ENCODE results near the gene SMIM24. TPM values are rescaled to one million over a fixed set of nuclear protein-coding genes. Genes with fewer than 3 reads are reported as not detected.
A peak's percentile ranks its signal among the peaks of the same experiment; 100 is the strongest.

The SMIM24 gene
- total RNA-seq, 1 experiment from 2014 or later, result not detected

GRCh38 chr19:3517638-3518037 is 37.3 kb upstream of the SMIM24 start:
- Mint-ChIP-seq H3K36me3 (ENCODE audit: insufficient read depth, unreplicated experiment) (peaks cover 23% of the 10 kb centered on the region), H3K9me3 (ENCODE audit: unreplicated experiment) (no peaks in the 10 kb centered on the region), H3K27ac (ENCODE audit: low read depth, unreplicated experiment) (no peak overlapping the region), H3K4me1 (ENCODE audit: insufficient read depth, unreplicated experiment) (peaks cover 11% of the 10 kb centered on the region), H3K27me3 (ENCODE audit: insufficient read depth, unreplicated experiment) (no peaks in the 10 kb centered on the region), H3K4me3 (ENCODE audit: unreplicated experiment) (no peak overlapping the region)
- ChIA-PET POLR2A (no interaction called here), CTCF (interaction anchor here (1.3 kb wide), 1 partner anchor 45 kb away, joined by 3 read pairs; no protein-coding TSS in a partner anchor)
- intact Hi-C loops (cut with micrococcal nuclease), result no loop called here
- no TSS peak for BruUV-seq (replicated peaks)
- DNase-seq (ENCODE audit: unreplicated experiment), result no peak
- no peak for TF ChIP-seq CTCF (IDR thresholded peaks at IDR 0.05; ENCODE audit: unreplicated experiment)

- no peaks in the 10 kb centered on the region for H3K9me3 Mint-ChIP-seq (ENCODE audit: unreplicated experiment)
- no TSS peak for BruUV-seq (replicated peaks)
- no peak overlapping the region for H3K4me3 Mint-ChIP-seq (ENCODE audit: unreplicated experiment)
- intact Hi-C loops (cut with micrococcal nuclease), result no loop called here
- peak; percentile 43 for DNase-seq (ENCODE audit: unreplicated experiment)
- no peak overlapping the region for H3K27ac Mint-ChIP-seq (ENCODE audit: low read depth, unreplicated experiment)
- H3K4me1 Mint-ChIP-seq (ENCODE audit: insufficient read depth, unreplicated experiment), result peaks cover 11% of the 10 kb centered on the region
- ChIA-PET POLR2A (interaction anchor here (0.6 to 1.3 kb wide), 2 partner anchors 16 to 441 kb away, joined by 3 read pairs; partner anchors contain the start of gene DOHH), CTCF (no interaction called here)
- no peak for TF ChIP-seq CTCF (IDR thresholded peaks at IDR 0.05; ENCODE audit: unreplicated experiment)
- no peaks in the 10 kb centered on the region for H3K27me3 Mint-ChIP-seq (ENCODE audit: insufficient read depth, unreplicated experiment)
- peaks cover 18% of the 10 kb centered on the region for H3K36me3 Mint-ChIP-seq (ENCODE audit: insufficient read depth, unreplicated experiment)
Observed at GRCh38 chr19:3516675-3517207, 36.4 kb upstream of the SMIM24 start.

- Mint-ChIP-seq H3K4me1 (ENCODE audit: insufficient read depth, unreplicated experiment) (peaks cover 4% of the 10 kb centered on the region), H3K9me3 (ENCODE audit: unreplicated experiment) (no peaks in the 10 kb centered on the region), H3K27ac (ENCODE audit: low read depth, unreplicated experiment) (no peak overlapping the region), H3K27me3 (ENCODE audit: insufficient read depth, unreplicated experiment) (no peaks in the 10 kb centered on the region), H3K36me3 (ENCODE audit: insufficient read depth, unreplicated experiment) (peaks cover 11% of the 10 kb centered on the region), H3K4me3 (ENCODE audit: unreplicated experiment) (no peak overlapping the region)
- intact Hi-C loops (cut with micrococcal nuclease), result no loop called here
- ChIA-PET POLR2A (interaction anchor here (0.6 to 1.3 kb wide), 2 partner anchors 15 to 442 kb away, joined by 3 read pairs; partner anchors contain the start of gene DOHH), CTCF (interaction anchor here (0.6 kb wide), 1 partner anchor 281 kb away, joined by 6 read pairs; no protein-coding TSS in a partner anchor)
- no peak for DNase-seq (ENCODE audit: unreplicated experiment)
- TF ChIP-seq CTCF (IDR thresholded peaks at IDR 0.05; ENCODE audit: unreplicated experiment), result no peak
- BruUV-seq (replicated peaks), result no TSS peak
Observed at GRCh38 chr19:3515891-3516422, 35.6 kb upstream of the SMIM24 start.

GRCh38 chr19:3514930-3515329 is 34.6 kb upstream of the SMIM24 start:
- peaks cover 3% of the 10 kb centered on the region for H3K4me1 Mint-ChIP-seq (ENCODE audit: insufficient read depth, unreplicated experiment)
- no peaks in the 10 kb centered on the region for H3K9me3 Mint-ChIP-seq (ENCODE audit: unreplicated experiment)
- BruUV-seq (replicated peaks), result no TSS peak
- H3K27me3 Mint-ChIP-seq (ENCODE audit: insufficient read depth, unreplicated experiment), result no peaks in the 10 kb centered on the region
- no peak for TF ChIP-seq CTCF (IDR thresholded peaks at IDR 0.05; ENCODE audit: unreplicated experiment)
- no peak for DNase-seq (ENCODE audit: unreplicated experiment)
- intact Hi-C loops (cut with micrococcal nuclease), result no loop called here
- H3K4me3 Mint-ChIP-seq (ENCODE audit: unreplicated experiment), result no peak overlapping the region
- H3K36me3 Mint-ChIP-seq (ENCODE audit: insufficient read depth, unreplicated experiment), result peaks cover 8% of the 10 kb centered on the region
- ChIA-PET POLR2A (interaction anchor here (0.8 to 1.0 kb wide), 2 partner anchors 27 to 441 kb away, joined by 3 read pairs; no protein-coding TSS in a partner anchor), CTCF (no interaction called here)
- H3K27ac Mint-ChIP-seq (ENCODE audit: low read depth, unreplicated experiment), result no peak overlapping the region
